Activated CD4-positive, alpha-beta memory T cell treated with anti-CD3 and anti-CD28 coated beads, Interleukin-2, amount 10 ng/mL, durations not matched to agents 7 days and 5 days (primary cell): ENCODE data around the gene ASIC2. TPM values are rescaled to one million over a fixed set of nuclear protein-coding genes. Genes with fewer than 3 reads are reported as not detected.

ENCODE experiments used
- CTCF ChIA-PET: fragments of 350-600 bp; sonication (Branson Sonifier 250); formaldehyde crosslinking; loops from one replicate; lab custom pipeline; 2021; ENCODE audit warnings: antibody characterized with exemption, inconsistent platforms; lab: Charles Lee
- POLR2A ChIA-PET: fragments of 350-600 bp; sonication (Branson Sonifier 250); formaldehyde crosslinking; loops from one replicate; lab custom pipeline; 2021; ENCODE audit warnings: antibody characterized with exemption; lab: Charles Lee
- DNase-seq: peaks from one replicate; pipeline ENCODE4 v3.0.0-alpha.2; 2020
- H3K27ac Mint-ChIP-seq: one replicate; pipeline ENCODE4 v1.8.0; 2021; ENCODE audit warnings: mild to moderate bottlenecking, mixed read lengths
- H3K27me3 Mint-ChIP-seq: one replicate; pipeline ENCODE4 v1.8.0; 2021; ENCODE audit warnings: mixed read lengths
- H3K36me3 Mint-ChIP-seq: one replicate; pipeline ENCODE4 v1.8.0; 2021; ENCODE audit warnings: low read depth, mixed read lengths
- H3K4me1 Mint-ChIP-seq: one replicate; pipeline ENCODE4 v1.8.0; 2021; ENCODE audit warnings: mixed read lengths
- H3K4me3 Mint-ChIP-seq: one replicate; pipeline ENCODE4 v1.8.0; 2021; ENCODE audit warnings: mild to moderate bottlenecking, mixed read lengths
- H3K9me3 Mint-ChIP-seq: one replicate; pipeline ENCODE4 v1.8.0; 2021; ENCODE audit warnings: mixed read lengths
- total RNA-seq, 2 experiments: library from RNA; stranded (reverse); gene quantifications; one replicate each; pipeline ENCODE4 v1.2.3, GENCODE V29; 2021

Gene ASIC2
- total RNA-seq, 2 experiments from 2014 or later = not detected

DNA sequence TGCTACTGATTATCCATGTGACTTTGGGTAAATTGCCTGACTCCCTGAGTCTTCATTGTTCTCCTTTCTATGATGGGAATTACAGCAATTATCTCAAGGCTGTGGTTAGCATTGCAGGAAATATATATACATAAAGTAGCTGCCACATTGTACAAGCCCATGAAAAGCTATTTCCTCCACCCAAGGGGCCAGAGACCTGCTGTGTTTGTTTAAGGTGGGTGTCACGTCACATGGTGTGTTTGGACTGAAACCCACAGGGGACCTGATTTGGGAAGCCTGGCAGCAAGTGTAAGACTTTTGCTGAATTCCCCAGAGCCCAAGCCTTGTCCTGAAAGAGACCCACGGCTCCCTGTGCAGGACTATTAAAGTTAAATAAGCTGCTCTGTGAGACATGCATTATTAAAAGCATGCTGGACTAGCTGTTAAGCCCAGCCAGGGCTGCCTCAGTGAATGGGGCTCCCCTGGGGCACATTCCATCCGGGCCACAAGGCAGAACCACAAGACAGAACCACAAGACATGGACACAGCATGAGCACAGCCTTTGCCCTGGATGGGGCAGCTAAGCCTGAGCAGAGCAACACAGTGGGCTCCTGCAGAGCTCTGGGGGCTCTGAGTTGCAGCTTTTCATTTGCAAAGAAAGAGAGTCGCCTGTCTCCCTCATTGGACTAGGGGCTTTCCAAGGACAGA is 152.5 kb downstream of the ASIC2 start:
- peaks cover 1% of the 10 kb centered on the region for H3K27me3 Mint-ChIP-seq
- no peak for DNase-seq
- no peaks in the 10 kb centered on the region for H3K9me3 Mint-ChIP-seq
- H3K36me3 Mint-ChIP-seq = no peaks in the 10 kb centered on the region
- ChIA-PET CTCF (no interaction called here), POLR2A (no interaction called here)
- no peak overlapping the region for H3K4me3 Mint-ChIP-seq
- H3K27ac Mint-ChIP-seq = no peak overlapping the region
- no peaks in the 10 kb centered on the region for H3K4me1 Mint-ChIP-seq

DNA sequence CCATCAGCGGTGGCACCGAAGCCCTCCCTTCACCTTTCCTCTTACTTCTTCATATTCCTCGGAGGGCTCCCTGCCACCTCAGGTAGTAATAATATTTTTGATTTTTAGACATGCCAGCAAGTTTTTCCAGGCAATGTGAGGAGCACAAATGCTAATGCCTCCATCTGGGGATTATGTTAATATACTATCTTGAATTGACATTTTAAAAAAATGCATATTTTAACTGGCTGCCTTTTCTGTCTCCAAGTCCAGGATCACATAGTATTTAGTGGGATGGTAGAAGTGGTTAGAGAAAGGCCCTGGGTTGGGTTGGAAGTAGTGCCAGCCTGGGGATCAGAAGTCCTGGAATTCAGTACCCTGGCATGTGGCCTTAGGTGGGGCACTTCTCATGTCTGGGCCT is 154.5 kb downstream of the ASIC2 start:
- Mint-ChIP-seq H3K9me3 (no peaks in the 10 kb centered on the region), H3K4me1 (no peaks in the 10 kb centered on the region), H3K27ac (no peak overlapping the region), H3K36me3 (no peaks in the 10 kb centered on the region), H3K4me3 (no peak overlapping the region), H3K27me3 (peaks cover 2% of the 10 kb centered on the region)
- ChIA-PET POLR2A (no interaction called here), CTCF (no interaction called here)
- DNase-seq = no peak

DNA sequence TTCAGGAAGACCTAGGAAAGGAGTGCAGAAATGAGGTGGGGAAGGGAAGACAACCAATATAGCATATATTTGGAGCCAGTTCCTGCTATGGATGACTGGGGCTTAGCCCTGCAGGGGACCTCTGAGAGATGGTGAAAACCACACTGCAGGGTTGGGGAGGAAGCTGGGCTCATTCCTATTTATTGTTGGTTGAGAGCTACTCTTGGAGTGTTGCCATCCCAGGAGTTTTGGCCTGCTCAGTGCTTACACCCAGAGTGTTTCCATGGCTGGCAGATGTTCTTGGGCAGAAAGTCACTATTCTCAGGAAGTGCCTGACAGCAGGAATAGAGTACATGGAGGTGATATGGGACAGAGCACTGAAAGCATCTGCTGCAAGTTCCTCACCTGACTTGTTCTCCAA is 155.7 kb downstream of the ASIC2 start:
- POLR2A ChIA-PET = no interaction called here
- H3K27me3 Mint-ChIP-seq = peaks cover 3% of the 10 kb centered on the region
- H3K27ac Mint-ChIP-seq = no peak overlapping the region
- H3K4me3 Mint-ChIP-seq = no peak overlapping the region
- no peaks in the 10 kb centered on the region for H3K36me3 Mint-ChIP-seq
- no peaks in the 10 kb centered on the region for H3K4me1 Mint-ChIP-seq
- H3K9me3 Mint-ChIP-seq = no peaks in the 10 kb centered on the region
- CTCF ChIA-PET = no interaction called here
- no peak for DNase-seq

- ChIA-PET POLR2A (no interaction called here), CTCF (no interaction called here)
- no peaks in the 10 kb centered on the region for H3K36me3 Mint-ChIP-seq
- no peaks in the 10 kb centered on the region for H3K9me3 Mint-ChIP-seq
- no peak for DNase-seq
- no peak overlapping the region for H3K4me3 Mint-ChIP-seq
- peaks cover 3% of the 10 kb centered on the region for H3K27me3 Mint-ChIP-seq
- H3K27ac Mint-ChIP-seq = no peak overlapping the region
- H3K4me1 Mint-ChIP-seq = no peaks in the 10 kb centered on the region
These were observed 157.4 kb downstream of the ASIC2 start for GRCh38 chr17:33135691-33136090.

DNA sequence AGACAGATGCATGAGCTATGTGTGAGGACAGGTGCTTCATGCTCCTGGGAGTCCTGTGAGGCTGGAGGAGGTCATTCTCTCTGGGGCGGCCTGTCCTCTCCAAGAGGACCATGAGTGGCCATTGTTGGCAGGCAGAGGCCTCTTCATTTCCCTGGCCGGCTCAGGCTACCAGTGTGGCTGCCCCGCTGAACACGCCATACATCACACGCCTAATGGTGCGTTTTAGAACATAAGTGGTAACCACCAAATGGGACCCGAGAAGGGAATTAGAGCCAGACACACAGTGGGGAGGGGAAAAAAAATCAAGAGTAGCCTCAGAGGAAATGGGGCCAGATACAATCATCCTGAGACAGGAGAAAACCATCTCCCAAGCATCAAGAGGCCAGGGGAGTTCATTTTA is 161.5 kb downstream of the ASIC2 start:
- no peak for DNase-seq
- no peak overlapping the region for H3K4me3 Mint-ChIP-seq
- H3K27me3 Mint-ChIP-seq = peaks cover 2% of the 10 kb centered on the region
- no peak overlapping the region for H3K27ac Mint-ChIP-seq
- ChIA-PET CTCF (no interaction called here), POLR2A (no interaction called here)
- no peaks in the 10 kb centered on the region for H3K36me3 Mint-ChIP-seq
- H3K9me3 Mint-ChIP-seq = no peaks in the 10 kb centered on the region
- H3K4me1 Mint-ChIP-seq = no peaks in the 10 kb centered on the region

GRCh38 chr17:33127706-33128105 is 165.4 kb downstream of the ASIC2 start:
- H3K4me3 Mint-ChIP-seq = no peak overlapping the region
- no peaks in the 10 kb centered on the region for H3K4me1 Mint-ChIP-seq
- no peaks in the 10 kb centered on the region for H3K36me3 Mint-ChIP-seq
- no peaks in the 10 kb centered on the region for H3K9me3 Mint-ChIP-seq
- H3K27ac Mint-ChIP-seq = no peak overlapping the region
- DNase-seq = no peak
- ChIA-PET POLR2A (no interaction called here), CTCF (no interaction called here)
- H3K27me3 Mint-ChIP-seq = peaks cover 2% of the 10 kb centered on the region

- H3K9me3 Mint-ChIP-seq = no peaks in the 10 kb centered on the region
- no peaks in the 10 kb centered on the region for H3K4me1 Mint-ChIP-seq
- no peaks in the 10 kb centered on the region for H3K36me3 Mint-ChIP-seq
- ChIA-PET POLR2A (no interaction called here), CTCF (no interaction called here)
- H3K27me3 Mint-ChIP-seq = peaks cover 4% of the 10 kb centered on the region
- H3K27ac Mint-ChIP-seq = no peak overlapping the region
- DNase-seq = no peak
- H3K4me3 Mint-ChIP-seq = no peak overlapping the region
These were observed 167.0 kb downstream of the ASIC2 start for GRCh38 chr17:33126086-33126485.

DNA sequence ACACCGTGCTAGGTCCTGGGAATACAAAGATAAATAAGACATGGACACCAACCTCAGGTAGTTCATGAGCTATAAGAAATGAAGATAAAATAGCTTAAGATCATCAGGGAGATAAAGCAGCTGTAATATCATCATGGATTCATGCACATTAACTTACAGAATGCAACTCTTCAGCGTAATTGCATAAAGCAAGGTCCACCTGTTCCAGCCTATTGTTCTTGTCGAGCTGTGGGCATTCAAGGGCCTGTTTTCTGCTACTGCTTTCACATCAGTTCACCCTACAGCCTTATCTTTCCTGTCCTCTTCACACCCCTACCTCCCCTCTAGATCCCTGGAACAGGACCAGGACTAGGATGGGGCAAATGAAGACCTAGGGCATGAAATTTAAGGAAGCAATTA is 167.5 kb downstream of the ASIC2 start:
- Mint-ChIP-seq H3K9me3 (no peaks in the 10 kb centered on the region), H3K27me3 (peaks cover 4% of the 10 kb centered on the region), H3K27ac (no peak overlapping the region), H3K4me1 (no peaks in the 10 kb centered on the region), H3K4me3 (no peak overlapping the region), H3K36me3 (no peaks in the 10 kb centered on the region)
- no peak for DNase-seq
- ChIA-PET CTCF (no interaction called here), POLR2A (no interaction called here)

DNA sequence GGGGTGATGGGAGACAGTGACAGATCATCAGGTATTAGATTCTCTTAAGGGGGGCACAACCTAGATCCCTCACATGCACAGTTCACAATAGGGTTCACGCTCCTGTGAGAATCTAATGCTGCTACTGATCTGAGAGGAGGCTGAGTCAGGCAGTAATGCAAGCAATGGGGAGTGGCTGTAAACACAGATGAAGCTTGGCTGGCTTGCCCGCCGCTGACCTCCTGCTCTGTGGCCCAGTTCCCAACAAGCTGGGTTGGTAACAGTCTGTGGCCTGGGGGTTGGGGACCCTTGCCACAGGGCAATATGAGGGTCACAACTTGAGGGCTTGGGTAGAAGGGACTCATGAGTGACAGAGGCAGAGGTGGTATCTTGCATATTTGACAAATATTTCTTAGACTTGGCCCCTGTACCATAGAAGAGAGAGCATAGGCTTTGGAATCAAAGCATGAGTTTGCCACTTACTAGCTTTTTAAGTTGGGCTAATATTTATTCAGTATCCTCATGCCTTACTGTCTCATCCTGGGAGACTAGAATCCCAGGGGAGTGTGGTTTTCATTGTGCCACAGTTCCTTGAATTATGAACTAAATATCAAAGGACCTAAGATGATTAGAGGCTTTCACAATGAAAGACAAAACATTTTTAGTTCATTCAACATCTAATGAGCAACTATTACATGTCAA is 168.1 kb downstream of the ASIC2 start:
- no peak for DNase-seq
- Mint-ChIP-seq H3K9me3 (no peaks in the 10 kb centered on the region), H3K27ac (no peak overlapping the region), H3K36me3 (no peaks in the 10 kb centered on the region), H3K4me1 (no peaks in the 10 kb centered on the region), H3K27me3 (peaks cover 4% of the 10 kb centered on the region), H3K4me3 (no peak overlapping the region)
- ChIA-PET POLR2A (no interaction called here), CTCF (no interaction called here)

DNA sequence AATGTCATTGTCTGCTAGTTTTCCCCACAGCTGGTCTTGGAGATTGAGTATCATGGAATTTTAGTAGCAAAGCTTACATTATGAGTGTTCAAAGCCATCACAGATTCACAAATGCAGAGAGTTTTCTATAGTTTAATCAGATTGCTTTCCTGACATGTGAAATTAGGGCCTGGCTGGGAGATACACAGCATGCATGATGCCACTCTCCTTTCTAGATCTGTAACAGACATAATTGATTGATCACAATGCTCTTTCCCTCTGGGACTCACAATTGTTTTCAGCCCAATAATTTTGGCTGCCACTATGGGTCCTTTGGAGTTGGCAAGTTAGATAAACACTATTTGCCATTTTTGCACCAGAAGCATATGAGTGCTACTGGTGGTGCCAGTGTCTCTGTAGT is 168.9 kb downstream of the ASIC2 start:
- H3K4me3 Mint-ChIP-seq = no peak overlapping the region
- POLR2A ChIA-PET = no interaction called here
- peaks cover 4% of the 10 kb centered on the region for H3K27me3 Mint-ChIP-seq
- DNase-seq = no peak
- no peaks in the 10 kb centered on the region for H3K36me3 Mint-ChIP-seq
- CTCF ChIA-PET = no interaction called here
- no peaks in the 10 kb centered on the region for H3K9me3 Mint-ChIP-seq
- H3K27ac Mint-ChIP-seq = no peak overlapping the region
- no peaks in the 10 kb centered on the region for H3K4me1 Mint-ChIP-seq

DNA sequence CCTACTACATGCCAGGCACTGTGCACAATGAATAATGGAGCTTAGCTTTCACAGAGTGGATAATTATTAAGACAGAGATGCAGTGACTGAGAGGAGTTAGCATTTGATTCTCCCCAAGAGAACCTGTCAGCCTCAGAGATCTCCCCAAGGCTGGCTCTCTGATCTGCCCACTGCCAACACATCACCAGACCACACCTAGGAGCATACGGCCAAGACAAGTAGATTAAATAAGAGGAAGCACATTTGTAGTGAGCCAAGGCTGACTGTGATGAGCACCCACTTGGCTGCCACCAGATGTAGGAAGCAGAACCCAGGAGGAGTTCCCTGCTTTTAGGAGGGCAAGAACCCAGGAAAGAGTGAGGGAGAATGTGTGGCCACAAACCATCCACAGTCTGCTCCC is 171.3 kb downstream of the ASIC2 start:
- Mint-ChIP-seq H3K27ac (no peak overlapping the region), H3K4me3 (no peak overlapping the region)
- POLR2A ChIA-PET = no interaction called here

DNA sequence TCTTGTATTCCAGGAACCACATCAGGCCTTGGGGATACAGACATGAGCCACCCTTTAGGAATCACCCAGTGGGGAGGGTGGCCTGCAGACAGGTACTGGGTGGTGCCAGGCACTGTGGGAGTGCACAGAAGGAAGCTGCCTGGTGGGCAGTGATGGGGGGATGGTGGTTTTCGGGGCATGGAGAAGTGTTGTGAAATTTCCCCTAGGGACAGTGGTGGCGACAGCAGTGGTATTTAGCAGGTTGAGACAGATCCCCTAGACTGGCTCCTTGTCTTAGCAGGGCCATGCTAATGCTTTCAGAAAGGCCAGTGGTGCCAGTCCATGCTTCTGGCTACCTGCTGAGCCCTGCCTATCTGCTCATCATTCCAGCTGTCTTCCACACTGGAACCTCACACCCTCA is 171.8 kb downstream of the ASIC2 start:
- ChIA-PET POLR2A (no interaction called here), CTCF (no interaction called here)
- Mint-ChIP-seq H3K27ac (no peak overlapping the region), H3K9me3 (no peaks in the 10 kb centered on the region), H3K36me3 (no peaks in the 10 kb centered on the region), H3K27me3 (peaks cover 4% of the 10 kb centered on the region), H3K4me3 (no peak overlapping the region), H3K4me1 (no peaks in the 10 kb centered on the region)
- DNase-seq = no peak

More for the DNA sequence above, 171.3 kb downstream of the ASIC2 start:
- CTCF ChIA-PET = no interaction called here
- no peak for DNase-seq
- Mint-ChIP-seq H3K4me1 (no peaks in the 10 kb centered on the region), H3K36me3 (no peaks in the 10 kb centered on the region), H3K27me3 (peaks cover 4% of the 10 kb centered on the region), H3K9me3 (no peaks in the 10 kb centered on the region)

DNA sequence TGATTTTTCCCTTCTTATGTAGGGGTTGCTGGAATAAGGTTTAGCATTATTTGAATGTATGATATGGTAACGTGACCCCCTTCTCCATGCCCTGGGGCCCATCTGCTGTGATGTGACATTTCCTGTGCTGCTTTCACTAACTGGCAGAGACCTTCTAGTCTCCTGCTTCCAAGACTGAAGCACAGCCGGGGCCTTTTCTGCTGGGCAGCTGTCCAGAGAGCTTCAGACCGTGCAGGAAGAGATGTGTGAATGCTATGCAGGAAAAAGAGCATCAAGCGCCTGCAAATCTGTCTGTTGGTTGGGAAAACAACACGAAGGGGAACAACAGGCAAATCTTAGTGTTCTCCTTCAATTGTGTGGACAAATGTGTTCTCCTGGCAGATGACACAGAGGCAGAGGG is 173.0 kb downstream of the ASIC2 start:
- Mint-ChIP-seq H3K27ac (no peak overlapping the region), H3K36me3 (no peaks in the 10 kb centered on the region), H3K9me3 (no peaks in the 10 kb centered on the region), H3K27me3 (peaks cover 2% of the 10 kb centered on the region), H3K4me3 (no peak overlapping the region), H3K4me1 (no peaks in the 10 kb centered on the region)
- CTCF ChIA-PET = no interaction called here
- POLR2A ChIA-PET = no interaction called here
- no peak for DNase-seq
